IMR-90 (cell line): ENCODE data around the gene TNFRSF1A. TPM values are rescaled to one million over a fixed set of nuclear protein-coding genes. Genes with fewer than 3 reads are reported as not detected.
A peak's percentile ranks its signal among the peaks of the same experiment; 100 is the strongest.

Experiments used
- ATAC-seq: fragments of 200-7000 bp; cut with Tn5 transposase; 2 replicates; pipeline ENCODE4 v1.9.1; 2020; ENCODE audit warnings: low read depth, mild to moderate bottlenecking, moderate library complexity
- BruUV-seq: library from RNA; stranded (reverse); fragments of 400-500 nt; replicated peaks from 2 replicates; lab custom pipeline; 2021; lab: Mats Ljungman, UMichigan
- CTCF ChIA-PET: fragments of 300-600 bp; formaldehyde crosslinking; extraction: SDS; loops from one replicate; lab custom pipeline; 2021; ENCODE audit warnings: antibody characterized with exemption; lab: Yijun Ruan, JAX
- POLR2A ChIA-PET: fragments of 300-600 bp; sonication (Branson Sonifier 250); formaldehyde crosslinking; loops from one replicate; lab custom pipeline; 2022; ENCODE audit warnings: antibody characterized with exemption; ENCODE audit not compliant: unreplicated experiment; lab: Charles Lee
- DNase-seq: peaks from one replicate; pipeline ENCODE4 v3.0.0; 2013
- H2AFZ ChIP-seq: replicated peaks from 2 replicates; pipeline ENCODE3; 2013; ENCODE audit warnings: low read length, mild to moderate bottlenecking; ENCODE audit not compliant: poor library complexity
- H2AK5ac ChIP-seq: 2 replicates; pipeline ENCODE4 v1.6.1; 2013; ENCODE audit warnings: low read depth, low read length, inconsistent platforms
- H2AK9ac ChIP-seq: replicated peaks from 2 replicates; pipeline ENCODE3; 2013; ENCODE audit warnings: mild to moderate bottlenecking, low read depth, low read length, moderate library complexity; ENCODE audit not compliant: poor library complexity
- H2BK120ac ChIP-seq: 2 replicates; pipeline ENCODE4 v1.6.1; 2013; ENCODE audit warnings: low read depth, low read length, inconsistent platforms
- H2BK15ac ChIP-seq: 3 replicates; pipeline ENCODE4 v1.6.1; 2013; ENCODE audit warnings: low read depth, low read length, inconsistent platforms
- H2BK20ac ChIP-seq: 2 replicates; pipeline ENCODE4 v1.6.1; 2013; ENCODE audit warnings: low read depth, mild to moderate bottlenecking, inconsistent platforms, low read length, moderate library complexity
- H2BK5ac ChIP-seq: 2 replicates; pipeline ENCODE4 v1.6.1; 2013; ENCODE audit warnings: mild to moderate bottlenecking, low read depth, low read length, inconsistent platforms; ENCODE audit not compliant: poor library complexity, severe bottlenecking
- H3K14ac ChIP-seq: replicated peaks from 2 replicates; pipeline ENCODE4 v1.6.1; 2013; ENCODE audit warnings: low read depth, low read length, inconsistent platforms
- H3K18ac ChIP-seq: 2 replicates; pipeline ENCODE4 v1.6.1; 2013; ENCODE audit warnings: low read depth, low read length, control low read depth
- H3K23ac ChIP-seq: 2 replicates; pipeline ENCODE4 v1.6.1; 2013; ENCODE audit warnings: low read depth, low read length, inconsistent platforms
- H3K27ac ChIP-seq: 2 replicates; pipeline ENCODE4 v1.5.1; 2013; ENCODE audit warnings: mild to moderate bottlenecking, control low read depth, low read length; ENCODE audit not compliant: insufficient read depth
- H3K27me3 ChIP-seq: 2 replicates; pipeline ENCODE4 v1.6.1; 2013; ENCODE audit warnings: low read length; ENCODE audit not compliant: control insufficient read depth, insufficient read depth
- H3K36me3 ChIP-seq: 2 replicates; pipeline ENCODE4 v1.6.1; 2013; ENCODE audit warnings: low read length, mixed read lengths; ENCODE audit not compliant: control insufficient read depth, insufficient read depth
- H3K4ac ChIP-seq: 2 replicates; pipeline ENCODE4 v1.6.1; 2013; ENCODE audit warnings: low read depth, low read length, inconsistent platforms
- H3K4me1 ChIP-seq: 2 replicates; pipeline ENCODE4 v1.6.1; 2013; ENCODE audit warnings: low read length, mixed read lengths; ENCODE audit not compliant: control insufficient read depth, insufficient read depth
- H3K4me2 ChIP-seq: 2 replicates; pipeline ENCODE4 v1.6.1; 2013; ENCODE audit warnings: low read depth, mild to moderate bottlenecking, control low read depth, low read length, moderate library complexity
- H3K4me3 ChIP-seq: 2 replicates; pipeline ENCODE4 v1.5.1; 2013; ENCODE audit warnings: low read depth, mild to moderate bottlenecking, control low read depth, low read length, moderate library complexity; ENCODE audit not compliant: insufficient read depth
- H3K56ac ChIP-seq: 2 replicates; pipeline ENCODE4 v1.6.1; 2013; ENCODE audit warnings: low read length, inconsistent platforms; ENCODE audit not compliant: insufficient read depth; ENCODE audit errors: extremely low read depth
- H3K79me1 ChIP-seq, 2 experiments: 2 replicates each; pipeline ENCODE4 v1.6.1; 2013; ENCODE audit warnings: low read length in 2 of 2, inconsistent platforms in 1 of 2, low read depth in 1 of 2
- H3K9ac ChIP-seq: 2 replicates; pipeline ENCODE4 v1.6.1; 2013; ENCODE audit warnings: low read depth, low read length, control low read depth
- H3K9me1 ChIP-seq: 2 replicates; pipeline ENCODE4 v1.6.1; 2013; ENCODE audit warnings: low read length, inconsistent platforms; ENCODE audit not compliant: insufficient read depth
- H3K9me3 ChIP-seq: 2 replicates; pipeline ENCODE4 v1.6.1; 2013; ENCODE audit warnings: low read length; ENCODE audit not compliant: control insufficient read depth, insufficient read depth
- H4K20me1 ChIP-seq: 2 replicates; pipeline ENCODE4 v1.6.1; 2013; ENCODE audit warnings: low read length, inconsistent platforms; ENCODE audit not compliant: insufficient read depth
- H4K5ac ChIP-seq: 2 replicates; pipeline ENCODE4 v1.6.1; 2013; ENCODE audit warnings: mild to moderate bottlenecking, low read depth, low read length, control low read depth
- H4K8ac ChIP-seq, 2 experiments: 2 replicates each; pipeline ENCODE4 v1.6.1; 2013; ENCODE audit warnings: low read depth in 2 of 2, low read length in 2 of 2, control low read depth in 1 of 2, inconsistent platforms in 1 of 2
- H4K91ac ChIP-seq: 2 replicates; pipeline ENCODE4 v1.6.1; 2013; ENCODE audit warnings: low read depth, low read length, inconsistent platforms; ENCODE audit not compliant: insufficient read depth
- BHLHE40 ChIP-seq: fragments of 150-350 bp; IDR thresholded peaks from 2 replicates; pipeline ENCODE4 v1.6.1; 2016; ENCODE audit warnings: mild to moderate bottlenecking, low read depth, low read length
- CEBPB ChIP-seq: IDR thresholded peaks from 2 replicates; pipeline ENCODE4 v1.6.1; 2012; ENCODE audit warnings: low read depth, low read length, improper control_type of control experiment
- CHD1 ChIP-seq: IDR thresholded peaks from 2 replicates; pipeline ENCODE4 v1.6.1; 2012; ENCODE audit warnings: low read depth, low read length, improper control_type of control experiment
- FOS ChIP-seq: fragments of 150-350 bp; IDR thresholded peaks from 2 replicates; pipeline ENCODE4 v1.6.1; 2016; ENCODE audit warnings: low read depth, low read length
- MAFK ChIP-seq: IDR thresholded peaks from 2 replicates; pipeline ENCODE4 v1.6.1; 2012; ENCODE audit warnings: low read depth, low read length, improper control_type of control experiment
- MAZ ChIP-seq: IDR thresholded peaks from 2 replicates; pipeline ENCODE4 v1.6.1; 2012; ENCODE audit warnings: low read depth, mild to moderate bottlenecking, low read length, improper control_type of control experiment, moderate library complexity, borderline replicate concordance
- MXI1 ChIP-seq: IDR thresholded peaks from 2 replicates; pipeline ENCODE4 v1.6.1; 2012; ENCODE audit warnings: low read depth, mild to moderate bottlenecking, low read length, moderate library complexity, borderline replicate concordance
- NFE2L2 ChIP-seq: fragments of 150-350 bp; IDR thresholded peaks from 2 replicates; pipeline ENCODE4 v1.6.1; 2016; ENCODE audit warnings: low read depth, mild to moderate bottlenecking, low read length
- POLR2A ChIP-seq: IDR thresholded peaks from 2 replicates; pipeline ENCODE4 v1.6.1; 2012; ENCODE audit warnings: mild to moderate bottlenecking, low read depth, low read length
- RAD21 ChIP-seq: IDR thresholded peaks from 2 replicates; pipeline ENCODE4 v1.6.1; 2012; ENCODE audit warnings: low read length, improper control_type of control experiment
- RCOR1 ChIP-seq: IDR thresholded peaks from 2 replicates; pipeline ENCODE4 v1.6.1; 2012; ENCODE audit warnings: mild to moderate bottlenecking, low read length, improper control_type of control experiment; ENCODE audit not compliant: insufficient replicate concordance
- RFX5 ChIP-seq: IDR thresholded peaks from 2 replicates; pipeline ENCODE4 v1.8.0; 2012; ENCODE audit warnings: low read depth, mild to moderate bottlenecking, low read length, moderate library complexity
- SMC3 ChIP-seq: fragments of 150-350 bp; IDR thresholded peaks from 2 replicates; pipeline ENCODE4 v1.6.1; 2016; ENCODE audit warnings: low read depth, mild to moderate bottlenecking, antibody characterized with exemption, low read length, moderate library complexity
- WGBS, 2 experiments: methylation state at CpG; one replicate each; pipeline versions ENCODE4 v1.1.5 to v1.1.7; 2013; ENCODE audit warnings: missing lambda C conversion rate in 2 of 2; ENCODE audit not compliant: insufficient read length in 1 of 2; ENCODE audit errors: extremely low coverage in 2 of 2; 5-methylcytosine and 5-hydroxymethylcytosine counted together
- dilution Hi-C: fragments of 300-500 bp; cut with HindIII; formaldehyde crosslinking; loops from one replicate; pipeline ENCODE4 v1.14.3; 2018; ENCODE audit warnings: low sequenced_read_pairs; ENCODE audit not compliant: unreplicated experiment
- in situ Hi-C: fragments of 300-500 bp; cut with MboI; formaldehyde crosslinking; loops from 3 replicates; pipeline ENCODE4 v1.14.3; 2019; ENCODE audit warnings: low sequenced_read_pairs, inconsistent platforms, mixed read lengths
- intact Hi-C: fragments of 100-400 bp; cut with micrococcal nuclease; formaldehyde crosslinking; loops from 2 replicates; pipeline ENCODE4 v1.10.0; 2022
- polyA plus RNA-seq, 3 experiments: library from polyadenylated mRNA; depleted of rRNA; stranded (reverse); fragments of >200 nt; gene quantifications; 2 replicates each; pipeline ENCODE4 v1.2.3, GENCODE V29; 2012; ENCODE audit warnings: low replicate concordance in 1 of 3
- total RNA-seq: library from RNA; depleted of rRNA; stranded (reverse); fragments of >200 nt; gene quantifications from 2 replicates; pipeline ENCODE4 v1.2.3, GENCODE V29; 2012
- TF ChIP-seq, protein P1 (sequence below): conservative IDR thresholded peaks from 2 replicates; pipeline ENCODE4 v1.5.1; 2012; ENCODE audit warnings: mild to moderate bottlenecking, low read depth, low read length, improper control_type of control experiment
- TF ChIP-seq, protein P2 (sequence below): fragments of 150-350 bp; IDR thresholded peaks from 2 replicates; pipeline ENCODE4 v1.6.1; 2016; ENCODE audit warnings: low read depth, mild to moderate bottlenecking, low read length, moderate library complexity, borderline replicate concordance
- TF ChIP-seq, protein P3 (sequence below): fragments of 150-350 bp; IDR thresholded peaks from 2 replicates; pipeline ENCODE4 v1.6.1; 2017; ENCODE audit warnings: mild to moderate bottlenecking, antibody characterized with exemption, low read length, low read depth

Gene TNFRSF1A
- total and polyA plus RNA-seq, 2 of the 4 experiments (the other 2 are of a cell fraction): 79.6 to 136 TPM

DNA sequence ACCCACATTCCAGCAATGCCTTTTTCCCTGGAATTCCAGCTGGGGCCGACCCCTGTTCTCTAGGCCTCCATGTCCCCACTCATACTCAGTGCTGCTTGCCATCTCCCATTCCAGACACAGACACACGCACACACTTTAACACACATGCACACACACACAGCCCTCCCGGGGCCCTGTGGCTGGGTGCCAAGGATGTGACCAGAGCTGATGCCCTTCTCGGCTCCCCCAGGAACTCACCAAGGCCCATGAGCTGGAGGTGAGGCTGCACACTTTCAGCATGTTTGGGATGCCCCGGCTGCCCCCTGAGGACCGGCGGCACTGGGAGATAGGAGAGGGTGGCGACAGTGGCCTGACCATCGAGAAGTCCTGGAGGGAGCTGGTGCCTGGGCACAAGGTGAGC is 27.1 kb downstream of the TNFRSF1A start:
- 0 out of 2 replicates have a peak overlapping the region, but pooled peaks have one; percentile 1 for H2AK5ac ChIP-seq
- in situ Hi-C loops (no loop called here), dilution Hi-C loops (no loop called here), intact Hi-C loops (no loop called here)
- peaks cover 10% of the 10 kb centered on the region for H3K4me1 ChIP-seq
- H3K79me1 ChIP-seq: no peaks in the 10 kb centered on the region
- H2BK15ac ChIP-seq: no peak overlapping the region
- H3K14ac ChIP-seq: no peak overlapping the region
- TF ChIP-seq CHD1 (no peak), POLR2A (no peak), CEBPB (no peak), MAZ (no peak), NFE2L2 (no peak), RFX5 (no peak), MAFK (no peak), SMC3 (no peak), BHLHE40 (no peak), FOS (no peak), MXI1 (no peak), RCOR1 (no peak), RAD21 (no peak)
- TF ChIP-seq, protein P1, sequence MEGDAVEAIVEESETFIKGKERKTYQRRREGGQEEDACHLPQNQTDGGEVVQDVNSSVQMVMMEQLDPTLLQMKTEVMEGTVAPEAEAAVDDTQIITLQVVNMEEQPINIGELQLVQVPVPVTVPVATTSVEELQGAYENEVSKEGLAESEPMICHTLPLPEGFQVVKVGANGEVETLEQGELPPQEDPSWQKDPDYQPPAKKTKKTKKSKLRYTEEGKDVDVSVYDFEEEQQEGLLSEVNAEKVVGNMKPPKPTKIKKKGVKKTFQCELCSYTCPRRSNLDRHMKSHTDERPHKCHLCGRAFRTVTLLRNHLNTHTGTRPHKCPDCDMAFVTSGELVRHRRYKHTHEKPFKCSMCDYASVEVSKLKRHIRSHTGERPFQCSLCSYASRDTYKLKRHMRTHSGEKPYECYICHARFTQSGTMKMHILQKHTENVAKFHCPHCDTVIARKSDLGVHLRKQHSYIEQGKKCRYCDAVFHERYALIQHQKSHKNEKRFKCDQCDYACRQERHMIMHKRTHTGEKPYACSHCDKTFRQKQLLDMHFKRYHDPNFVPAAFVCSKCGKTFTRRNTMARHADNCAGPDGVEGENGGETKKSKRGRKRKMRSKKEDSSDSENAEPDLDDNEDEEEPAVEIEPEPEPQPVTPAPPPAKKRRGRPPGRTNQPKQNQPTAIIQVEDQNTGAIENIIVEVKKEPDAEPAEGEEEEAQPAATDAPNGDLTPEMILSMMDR: no peak
- TF ChIP-seq, protein P2, sequence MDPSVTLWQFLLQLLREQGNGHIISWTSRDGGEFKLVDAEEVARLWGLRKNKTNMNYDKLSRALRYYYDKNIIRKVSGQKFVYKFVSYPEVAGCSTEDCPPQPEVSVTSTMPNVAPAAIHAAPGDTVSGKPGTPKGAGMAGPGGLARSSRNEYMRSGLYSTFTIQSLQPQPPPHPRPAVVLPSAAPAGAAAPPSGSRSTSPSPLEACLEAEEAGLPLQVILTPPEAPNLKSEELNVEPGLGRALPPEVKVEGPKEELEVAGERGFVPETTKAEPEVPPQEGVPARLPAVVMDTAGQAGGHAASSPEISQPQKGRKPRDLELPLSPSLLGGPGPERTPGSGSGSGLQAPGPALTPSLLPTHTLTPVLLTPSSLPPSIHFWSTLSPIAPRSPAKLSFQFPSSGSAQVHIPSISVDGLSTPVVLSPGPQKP: no peak
- TF ChIP-seq, protein P3, sequence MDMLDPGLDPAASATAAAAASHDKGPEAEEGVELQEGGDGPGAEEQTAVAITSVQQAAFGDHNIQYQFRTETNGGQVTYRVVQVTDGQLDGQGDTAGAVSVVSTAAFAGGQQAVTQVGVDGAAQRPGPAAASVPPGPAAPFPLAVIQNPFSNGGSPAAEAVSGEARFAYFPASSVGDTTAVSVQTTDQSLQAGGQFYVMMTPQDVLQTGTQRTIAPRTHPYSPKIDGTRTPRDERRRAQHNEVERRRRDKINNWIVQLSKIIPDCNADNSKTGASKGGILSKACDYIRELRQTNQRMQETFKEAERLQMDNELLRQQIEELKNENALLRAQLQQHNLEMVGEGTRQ: no peak
- no peak overlapping the region for H3K4me3 ChIP-seq
- H3K9me3 ChIP-seq: no peaks in the 10 kb centered on the region
- H2BK5ac ChIP-seq: no peak overlapping the region
- 65% methylated on average over 2 of the region's 9 CpGs; no CpG with 5 or more reads in 1 of the 2 experiments for WGBS, 2 experiments
- CTCF ChIA-PET: no interaction called here
- H3K23ac ChIP-seq: no peak overlapping the region
- H3K4ac ChIP-seq: no peak overlapping the region
- H3K27ac ChIP-seq: no peak overlapping the region
- H3K9ac ChIP-seq: no peak overlapping the region
- H3K9me1 ChIP-seq: peaks cover 8% of the 10 kb centered on the region
- no peak overlapping the region for H2BK120ac ChIP-seq
- no peak overlapping the region for H2BK20ac ChIP-seq
- 0 out of 4 replicates have a peak overlapping the region, but pooled peaks of 1 of the 2 experiments have one; percentile 25 for H4K8ac ChIP-seq
- ATAC-seq (no peak), DNase-seq (no peak)
- H4K91ac ChIP-seq: no peak overlapping the region
- no peak overlapping the region for H3K4me2 ChIP-seq
- H2AK9ac ChIP-seq: peak overlapping the region; percentile 69
- no peak overlapping the region for H4K5ac ChIP-seq
- no peaks in the 10 kb centered on the region for H4K20me1 ChIP-seq
- H3K27me3 ChIP-seq: peaks cover 13% of the 10 kb centered on the region; the same call in 1 of the 2 replicates
- no peaks in the 10 kb centered on the region for H3K36me3 ChIP-seq
- no peak overlapping the region for H3K56ac ChIP-seq
- POLR2A ChIA-PET: no interaction called here
- H2AFZ ChIP-seq: peak overlapping the region; percentile 44
- no peak overlapping the region for H3K18ac ChIP-seq
- no TSS peak for BruUV-seq
